Stimulated activated CD8-positive, alpha-beta memory T cell treated with anti-CD3 and anti-CD28 coated beads, Interleukin-15, amount 100 ng/mL, for 1 hour (primary cell): ENCODE results near the gene ADAMTS7.
"Not testable (repeated sequence)": the region's sequence is repeated elsewhere in the genome, so short reads cannot be mapped to it uniquely, and the experiment has no call there.

Experiments used
- DNase-seq: peaks from one replicate; pipeline ENCODE4 v3.0.0-alpha.2; 2020; ENCODE audit warnings: low read depth

The ADAMTS7 gene

DNA sequence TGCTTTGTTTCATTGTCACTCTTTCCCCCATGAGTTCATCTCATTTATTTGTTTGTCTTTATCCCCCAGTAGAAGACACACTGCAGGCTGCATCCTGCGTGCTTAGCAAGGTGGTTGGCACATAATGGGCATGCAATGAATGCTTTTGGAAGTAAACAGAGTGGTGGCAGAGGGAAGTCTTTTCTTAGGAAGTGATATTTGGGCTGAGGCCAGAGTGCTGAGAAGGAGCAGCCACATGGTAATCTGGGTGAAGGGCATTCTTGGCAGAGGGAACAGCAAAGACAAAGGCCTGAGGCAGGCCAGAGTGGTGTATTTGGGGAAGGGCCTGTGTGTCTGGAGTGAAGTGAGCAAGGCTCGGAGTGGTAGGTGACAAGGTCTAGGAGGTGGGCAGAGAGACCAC, 17.7 kb upstream of the ADAMTS7 start:
- no peak for DNase-seq

DNA sequence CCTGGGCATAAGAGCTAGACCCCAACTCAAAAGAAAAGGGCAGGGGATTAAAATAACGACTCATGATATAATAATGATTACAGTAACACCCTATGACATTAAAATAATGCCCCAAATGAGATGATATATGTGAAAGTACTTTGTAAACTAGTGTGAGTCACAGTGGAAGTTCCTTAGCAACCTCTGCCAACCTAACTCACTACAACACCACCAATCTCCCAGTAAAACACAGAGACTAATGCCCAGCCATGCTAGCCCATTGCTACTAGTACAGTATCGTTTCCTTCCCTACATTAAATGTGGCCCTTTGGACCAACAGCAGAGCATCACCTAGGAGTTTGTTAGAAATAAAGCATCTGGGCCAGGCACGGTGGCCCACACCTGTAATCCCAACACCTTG, 11.2 kb upstream of the ADAMTS7 start:
- DNase-seq: no peak

DNA sequence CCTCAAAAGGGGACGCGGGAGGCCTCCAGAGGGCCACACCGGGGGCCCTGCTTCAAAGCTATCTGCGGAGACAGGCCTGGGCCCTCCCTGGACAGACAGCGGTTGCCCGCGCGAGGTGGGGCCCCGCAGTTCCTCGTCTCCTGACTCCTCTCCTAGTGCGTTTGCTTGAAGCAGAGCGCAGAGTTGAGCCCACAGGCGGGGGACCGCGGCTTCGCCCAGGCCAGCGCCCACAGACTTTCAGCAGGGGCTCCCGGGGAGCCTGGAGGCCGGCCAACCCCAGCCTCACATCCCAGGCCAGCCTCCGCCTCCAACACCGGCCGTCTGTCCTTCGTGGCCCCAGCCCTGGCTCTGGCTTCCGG, 540 bp upstream of the ADAMTS7 start:
- no peak for DNase-seq

DNA sequence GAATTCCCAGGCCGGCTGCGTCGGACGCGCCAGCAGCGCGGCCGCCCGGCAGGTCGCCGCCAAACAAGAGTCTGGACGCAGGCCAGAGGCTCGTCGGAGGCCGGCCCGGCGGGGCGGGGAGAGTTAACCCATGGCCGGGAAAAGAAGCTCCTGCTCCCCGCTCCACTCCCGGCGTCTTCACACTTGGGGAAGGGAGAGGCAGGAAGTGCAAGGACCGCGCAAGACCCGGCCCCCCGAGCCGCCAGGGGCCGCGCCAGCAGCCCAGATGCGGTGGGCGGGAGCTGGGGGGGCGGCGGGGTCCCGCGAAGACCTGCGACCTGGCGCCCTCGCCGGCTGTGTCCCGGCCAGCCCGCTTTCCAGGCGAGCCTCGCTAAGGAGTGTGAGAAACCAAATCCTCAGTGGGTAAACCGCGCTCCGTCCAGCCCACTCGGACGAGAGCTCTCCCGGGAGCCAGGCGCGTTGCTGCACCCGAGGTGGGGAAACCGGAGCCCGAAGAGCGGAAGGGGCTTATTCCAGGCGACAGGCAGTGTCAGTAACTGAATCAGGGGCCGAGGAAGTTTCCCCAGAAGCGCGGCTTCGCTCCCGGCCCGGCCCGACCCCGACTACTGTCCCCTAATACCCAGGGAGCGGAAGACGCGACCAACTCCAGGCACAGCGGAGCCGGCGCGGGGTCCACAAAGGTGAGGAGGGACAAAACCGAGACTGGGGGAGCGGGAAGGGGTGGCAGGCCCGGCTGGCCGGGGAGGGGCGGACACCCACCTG, 721 bp downstream of the ADAMTS7 start:
- DNase-seq: no peak

DNA sequence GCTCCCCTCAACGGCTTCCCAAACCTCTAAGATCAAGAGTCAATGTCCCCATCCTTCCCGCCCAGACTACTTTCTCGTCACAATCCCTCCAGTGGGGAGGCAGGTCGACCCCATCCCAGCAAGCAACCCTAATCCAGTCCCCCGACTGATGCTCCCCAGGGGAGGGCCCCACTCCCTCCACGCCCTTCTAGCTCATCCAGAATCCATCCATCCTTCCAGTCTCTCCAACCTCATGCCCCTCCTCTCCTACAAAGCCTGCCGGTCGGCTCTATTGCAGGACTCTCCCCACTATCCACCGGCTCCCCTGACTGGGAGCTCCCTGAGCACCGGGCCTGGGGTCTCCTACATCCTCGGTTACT, 1.3 kb downstream of the ADAMTS7 start:
- no peak for DNase-seq

DNA sequence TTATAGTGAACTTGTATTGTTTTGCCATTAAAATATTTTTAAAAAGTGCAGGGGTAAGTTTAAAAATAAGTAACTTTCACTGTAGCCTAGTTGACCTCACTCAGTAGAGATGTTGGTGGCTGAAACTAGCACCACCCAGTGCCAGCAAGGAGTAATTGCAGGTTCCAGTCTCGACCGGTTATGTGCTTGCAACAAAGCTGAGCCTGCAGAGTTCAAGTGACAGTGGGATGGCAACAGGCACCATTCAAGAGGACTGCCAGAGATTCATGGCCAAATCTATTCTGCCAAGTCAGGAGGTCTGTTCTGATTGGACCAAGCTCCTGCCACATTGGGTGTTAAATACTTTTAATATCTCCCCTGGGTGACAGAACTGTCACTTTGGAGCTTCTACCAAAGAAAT, 2.7 kb downstream of the ADAMTS7 start:
- DNase-seq: no peak

DNA sequence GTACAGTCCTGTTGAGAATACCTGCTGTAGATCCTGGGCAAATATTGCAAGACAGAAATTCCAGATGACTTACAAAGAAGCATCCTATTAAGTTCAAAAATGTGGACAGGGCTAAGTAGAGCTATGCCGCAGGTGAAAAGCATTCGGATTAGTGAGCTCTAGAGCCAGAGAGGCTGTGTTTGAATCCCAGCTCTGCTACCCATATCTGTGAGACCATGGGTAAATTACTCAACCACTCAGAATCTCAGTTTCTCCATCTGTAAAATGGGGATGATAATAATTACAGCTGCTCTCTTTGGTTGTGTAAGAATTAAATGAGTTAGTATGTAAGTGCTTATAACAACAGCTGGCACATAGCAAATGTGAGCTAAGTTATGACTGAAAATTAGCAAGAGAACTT, 3.9 kb downstream of the ADAMTS7 start:
- DNase-seq: no peak

DNA sequence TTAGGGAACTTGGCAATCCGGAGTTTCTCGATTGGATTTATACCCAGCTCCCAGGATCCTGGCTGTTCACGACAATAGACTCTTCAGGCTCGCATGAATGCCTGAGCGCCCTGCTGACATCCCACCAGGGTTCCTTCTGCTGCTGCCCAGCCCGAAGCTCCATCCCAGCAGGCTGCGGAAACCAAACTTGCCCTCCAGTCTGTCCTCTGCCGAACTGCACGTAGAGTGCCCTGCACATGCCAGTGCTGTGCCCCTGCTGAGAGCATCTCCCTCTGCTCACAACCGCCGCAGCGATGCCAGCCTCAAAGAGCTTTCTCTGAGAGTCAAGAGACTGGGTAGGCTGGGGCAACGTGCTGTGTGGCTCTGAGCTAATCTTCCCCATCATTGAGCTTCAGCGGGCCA, 6.9 kb downstream of the ADAMTS7 start:
- DNase-seq: no peak

DNA sequence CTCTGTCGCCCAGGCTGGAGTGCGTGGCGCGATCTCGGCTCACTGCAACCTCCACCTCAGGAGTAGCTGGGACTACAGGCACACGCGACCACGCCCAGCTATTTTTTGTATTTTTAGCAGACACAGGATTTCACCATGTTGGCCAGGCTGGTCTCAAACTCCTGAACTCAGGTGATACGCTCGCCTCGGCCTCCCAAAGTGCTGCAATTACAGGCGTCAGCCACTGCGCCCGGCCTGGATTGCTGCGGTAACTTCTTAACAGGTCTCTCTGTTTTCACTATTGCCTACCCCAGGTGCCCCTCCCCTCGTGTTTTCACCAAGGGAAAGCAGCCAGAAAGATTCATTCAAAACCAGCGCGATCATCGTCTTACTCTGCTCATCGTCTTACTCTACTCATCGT, 10.5 kb downstream of the ADAMTS7 start:
- DNase-seq: no peak

DNA sequence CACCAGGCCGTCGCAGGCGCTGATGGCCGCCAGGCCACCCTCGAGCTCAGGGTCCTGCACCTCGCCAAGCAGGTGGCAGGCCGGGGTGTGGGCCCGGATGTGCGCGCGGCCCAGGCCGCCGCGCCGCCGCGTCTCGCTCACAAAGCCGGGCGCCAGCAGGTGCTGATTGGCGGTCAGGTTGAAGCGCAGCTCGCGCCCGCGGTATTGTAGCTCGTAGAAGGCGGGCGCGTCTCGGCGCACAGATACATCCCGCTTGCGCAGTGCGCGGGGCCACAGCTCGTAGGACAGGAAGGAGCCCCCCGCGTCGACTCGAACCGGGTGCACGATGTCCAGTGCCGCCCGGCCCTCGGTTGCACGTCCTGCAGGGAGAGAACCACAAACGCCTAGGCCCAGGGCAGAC, 11.1 kb downstream of the ADAMTS7 start:
- DNase-seq: no peak

DNA sequence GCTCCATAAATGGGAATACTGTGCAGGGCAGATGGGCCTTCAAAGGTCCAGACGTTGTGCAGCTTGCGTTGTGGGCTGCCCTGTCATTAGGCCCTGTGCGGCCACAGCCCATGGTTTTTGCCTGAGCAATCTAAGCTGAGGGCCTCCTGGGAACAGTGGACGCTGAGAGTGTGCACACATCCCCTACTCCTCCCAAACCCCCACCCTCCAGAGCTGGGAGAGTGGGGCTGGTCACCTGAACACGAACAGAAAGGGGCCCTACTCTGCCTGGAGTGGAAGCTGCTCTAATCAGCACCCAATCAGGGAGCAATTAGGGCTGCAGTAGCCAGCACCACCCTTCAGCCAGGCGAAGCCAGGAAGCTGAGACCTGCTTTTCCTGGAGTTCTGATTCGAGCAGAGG, 12.2 kb downstream of the ADAMTS7 start:
- DNase-seq: not testable (repeated sequence)

DNA sequence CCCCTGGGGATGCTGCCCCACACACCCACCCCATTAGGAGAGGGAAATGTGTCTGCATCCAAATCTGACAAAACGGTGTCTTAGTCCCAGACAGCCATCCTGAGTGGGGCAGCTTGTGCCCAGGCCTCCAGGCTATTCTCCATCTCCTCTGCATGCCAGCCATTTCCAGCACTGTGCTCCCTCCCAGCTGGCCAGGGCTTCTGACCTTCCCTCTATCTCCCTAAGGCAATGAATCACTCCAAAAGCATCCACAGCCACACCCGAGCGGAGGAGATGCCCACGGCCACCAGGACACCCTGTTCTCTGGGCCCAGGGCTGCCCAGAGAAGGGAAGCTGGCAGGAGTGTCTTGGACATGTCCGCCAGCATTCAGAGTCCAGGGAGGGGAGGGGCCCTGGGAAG, 12.9 kb downstream of the ADAMTS7 start:
- DNase-seq: not testable (repeated sequence)

DNA sequence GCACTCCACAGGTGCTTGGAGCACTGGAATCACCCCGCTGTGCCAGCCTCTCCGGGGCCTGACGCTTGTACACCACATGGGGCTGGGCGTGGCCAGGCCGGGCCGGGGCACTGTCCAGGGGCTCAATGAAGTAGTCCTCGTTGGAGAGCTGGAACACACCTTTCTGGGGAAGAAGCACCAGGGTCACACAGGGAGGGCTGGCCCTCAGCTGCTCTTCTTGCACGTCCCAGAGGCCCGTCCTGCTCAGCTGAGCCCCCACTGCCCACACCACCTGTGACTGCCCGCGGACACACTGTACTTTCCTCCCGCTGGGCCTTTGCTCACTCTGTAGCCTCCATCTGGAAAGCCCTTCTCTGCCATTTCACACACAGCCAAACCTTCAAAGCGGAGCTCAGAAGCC, 13.3 kb downstream of the ADAMTS7 start:
- no peak for DNase-seq

DNA sequence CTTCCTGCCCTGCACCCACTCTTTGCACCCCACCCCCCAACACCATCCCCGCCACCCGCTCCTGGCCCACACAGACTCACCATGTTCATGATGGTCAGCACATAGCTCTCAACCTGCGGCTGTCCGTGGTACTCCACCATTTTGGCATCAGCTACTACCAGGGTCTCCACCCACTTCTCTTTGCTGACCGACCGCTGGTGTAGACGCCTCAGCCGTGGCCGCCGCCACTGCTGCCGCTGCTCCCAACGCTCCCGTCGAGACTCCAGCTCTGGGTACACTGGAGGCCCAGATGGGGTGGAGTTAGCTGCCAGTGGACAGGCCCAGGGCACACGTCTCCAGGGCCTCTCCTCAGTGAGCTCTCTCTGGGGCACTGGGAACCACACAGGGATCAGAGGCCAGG, 14.8 kb downstream of the ADAMTS7 start:
- DNase-seq: no peak

DNA sequence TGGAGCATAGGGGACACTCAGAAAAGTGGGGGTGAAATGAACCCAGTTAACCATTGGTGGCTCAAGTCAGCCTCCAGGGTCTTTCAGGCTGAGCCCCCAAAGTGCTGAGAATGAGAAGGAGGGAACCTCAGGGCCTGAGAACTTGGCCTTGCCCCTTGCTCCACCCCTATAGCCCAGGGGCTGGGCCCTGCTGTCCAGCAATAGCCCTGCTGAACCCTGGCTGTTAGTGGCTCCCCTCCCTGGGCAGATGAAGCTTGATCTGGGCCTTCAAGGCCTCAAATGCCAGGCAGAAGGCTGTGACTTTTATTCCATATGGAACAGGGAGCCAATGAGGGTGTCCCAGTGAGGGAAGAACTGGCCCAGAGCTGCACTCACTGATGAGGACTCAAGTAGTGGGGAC, 16.2 kb downstream of the ADAMTS7 start:
- DNase-seq: no peak

DNA sequence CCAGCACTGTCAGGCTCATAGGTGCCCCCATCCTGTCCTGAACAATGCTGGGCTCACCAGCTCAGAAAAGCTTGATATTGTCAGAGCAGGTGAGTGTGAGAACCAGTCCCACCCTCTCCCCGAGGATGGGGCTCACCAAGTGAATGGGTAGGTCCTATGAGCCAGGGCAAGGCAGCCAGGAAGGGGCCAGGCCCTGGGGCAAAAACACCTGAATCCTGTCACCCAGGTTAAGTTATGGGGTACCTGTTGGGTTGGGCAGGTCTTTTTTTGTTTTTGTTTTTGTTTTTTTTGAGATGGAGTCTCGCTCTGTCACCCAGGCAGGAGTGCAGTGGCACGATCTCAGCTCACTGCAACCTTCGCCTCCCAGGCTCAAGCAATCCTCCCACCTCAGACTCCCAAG, 16.8 kb downstream of the ADAMTS7 start:
- not testable (repeated sequence) for DNase-seq

DNA sequence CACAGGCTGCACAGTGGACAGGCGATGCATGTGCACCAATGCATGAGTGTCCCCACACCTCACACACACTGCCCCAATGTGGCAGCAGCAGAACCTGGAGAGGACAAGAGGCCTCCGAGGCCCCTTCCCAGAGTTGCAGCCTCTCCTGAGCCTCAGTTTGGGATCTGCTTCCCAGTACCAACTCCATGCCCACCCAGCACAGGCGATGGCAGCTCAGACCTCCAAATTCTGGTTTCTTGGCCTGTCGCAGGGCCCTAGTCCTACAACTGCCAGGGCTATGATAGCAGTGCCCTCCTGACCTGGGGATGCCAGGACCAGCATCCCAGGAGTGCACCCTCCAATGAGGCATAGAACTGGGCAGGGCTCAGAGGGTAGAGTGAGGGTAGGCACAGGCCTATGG, 19.9 kb downstream of the ADAMTS7 start:
- DNase-seq: no peak

DNA sequence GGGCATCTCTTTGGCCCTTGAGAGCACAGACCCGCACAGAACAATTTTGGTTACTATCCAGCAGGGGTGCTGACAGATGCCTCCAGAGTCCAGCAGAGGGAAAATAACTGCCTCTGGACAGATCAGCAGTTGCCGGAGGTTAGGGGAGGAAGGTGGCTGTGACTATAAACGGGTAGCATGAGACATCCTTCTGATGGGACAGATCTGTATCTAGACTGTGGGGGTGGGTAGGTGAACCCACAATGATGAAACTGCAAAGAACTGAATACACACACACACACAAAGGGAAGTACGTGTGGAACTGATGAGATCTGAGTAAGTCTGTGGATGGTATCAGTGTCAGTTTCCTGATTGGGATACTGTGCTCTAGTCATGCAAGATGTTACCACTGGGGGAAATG, 21.2 kb downstream of the ADAMTS7 start:
- no peak for DNase-seq

DNA sequence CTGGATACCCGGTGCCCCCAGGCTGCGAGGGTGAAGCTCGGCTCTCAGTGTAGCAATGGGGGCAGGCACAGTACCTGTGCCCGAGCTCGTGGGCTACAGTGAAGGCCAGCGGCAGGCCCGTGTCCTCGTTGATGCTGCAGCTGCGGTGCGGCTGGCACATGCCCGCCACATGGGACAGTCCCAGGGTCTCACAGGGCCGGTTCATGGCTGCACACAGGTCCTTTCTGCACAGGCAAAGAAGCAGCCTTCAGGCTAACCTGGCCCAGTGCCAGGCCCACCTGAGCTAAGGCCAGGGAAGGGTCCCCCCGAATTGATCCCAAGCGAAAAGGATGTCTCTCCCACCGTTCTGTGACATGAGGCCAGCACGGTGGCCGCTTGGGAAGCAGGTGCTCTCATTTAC, 21.6 kb downstream of the ADAMTS7 start:
- DNase-seq: no peak

DNA sequence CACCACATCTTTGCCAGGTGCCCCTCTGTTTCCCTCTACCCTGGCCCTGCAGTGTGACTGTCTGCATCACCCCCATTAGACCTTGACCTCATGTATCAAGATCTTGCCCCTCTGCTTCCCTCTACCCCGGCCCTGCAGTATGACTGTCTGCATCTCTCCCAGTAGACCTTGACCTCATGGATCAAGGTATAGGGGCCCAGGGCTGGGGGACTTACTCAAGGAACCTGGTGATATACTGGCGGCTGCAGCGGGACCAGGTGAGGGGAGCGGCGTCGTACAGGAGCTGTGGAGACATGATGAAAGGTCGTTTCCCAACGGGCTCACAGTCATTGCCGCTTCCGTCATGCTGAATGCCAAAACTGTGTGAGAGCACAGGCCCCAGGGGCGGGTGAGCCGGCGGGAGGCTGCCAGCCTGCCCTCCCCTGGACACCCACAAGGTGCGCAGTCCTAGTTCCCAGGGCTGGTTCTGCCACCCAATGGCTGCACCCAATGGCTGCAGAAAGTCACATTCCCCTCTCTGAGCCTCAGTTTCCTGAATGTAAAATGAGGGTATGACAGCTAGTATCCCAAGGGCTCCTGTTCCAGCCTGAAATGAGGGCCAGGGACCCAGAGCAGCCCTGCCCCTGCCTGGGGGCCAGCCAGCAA, 23.1 kb downstream of the ADAMTS7 start:
- no peak for DNase-seq

DNA sequence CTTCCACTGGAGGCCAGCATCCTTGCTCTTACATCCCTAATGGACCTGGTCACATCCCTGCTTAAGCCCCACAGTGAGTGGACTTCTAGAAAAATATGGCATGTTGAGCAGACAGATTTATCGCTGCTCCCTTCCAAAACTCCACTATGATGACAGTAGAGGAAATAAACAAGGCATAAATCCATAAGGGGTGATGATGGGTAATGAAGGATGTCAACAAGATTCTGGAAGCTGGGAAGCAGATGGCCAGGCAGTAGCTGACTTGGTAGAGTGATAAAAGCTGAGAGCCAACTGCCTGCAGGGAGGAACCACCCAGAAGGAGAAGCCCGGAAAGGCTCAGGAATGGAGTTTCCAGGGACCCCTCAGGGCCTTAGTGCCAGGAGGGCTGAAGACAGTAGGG, 28.9 kb downstream of the ADAMTS7 start:
- not testable (repeated sequence) for DNase-seq

DNA sequence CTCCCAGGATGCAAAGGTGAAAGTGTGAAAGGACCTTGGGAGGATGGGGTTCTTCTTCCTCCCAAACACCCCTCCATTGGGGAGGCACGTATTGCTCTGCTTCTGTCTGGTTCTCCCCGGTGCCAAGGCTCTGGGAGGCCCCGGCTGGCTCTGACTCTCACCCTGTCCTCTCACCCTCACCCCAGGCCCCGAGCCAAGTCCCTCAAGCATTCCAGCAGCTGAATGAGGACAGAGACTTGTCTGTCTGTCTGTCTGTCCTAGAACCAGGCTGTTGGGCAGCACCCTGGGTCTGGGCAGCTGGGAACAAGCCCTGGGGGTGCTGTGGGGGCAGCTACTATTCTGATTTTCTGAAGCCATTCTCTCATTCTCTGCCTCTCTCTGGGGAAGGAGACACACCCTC, 29.9 kb downstream of the ADAMTS7 start:
- DNase-seq: not testable (repeated sequence)

DNA sequence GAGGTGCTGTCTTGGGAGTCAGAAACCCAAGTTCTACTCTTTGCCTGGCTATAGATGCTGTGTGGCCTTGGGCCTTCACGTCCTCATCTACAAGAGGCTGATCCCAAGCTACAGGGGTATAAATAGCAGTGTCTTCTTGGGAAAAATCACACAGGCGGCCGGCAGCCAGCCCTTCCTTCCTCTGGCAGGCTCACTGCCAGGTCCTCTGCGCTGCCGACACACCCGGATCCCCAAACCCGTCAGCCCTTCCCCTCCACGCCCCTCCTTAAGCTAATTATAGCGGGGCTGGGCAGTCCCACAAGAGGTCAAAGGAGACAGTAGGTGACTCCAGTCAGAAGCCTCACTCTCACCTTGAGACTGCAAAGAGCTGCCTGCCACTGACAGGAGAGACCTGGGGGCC, 31.3 kb downstream of the ADAMTS7 start:
- DNase-seq: not testable (repeated sequence)

DNA sequence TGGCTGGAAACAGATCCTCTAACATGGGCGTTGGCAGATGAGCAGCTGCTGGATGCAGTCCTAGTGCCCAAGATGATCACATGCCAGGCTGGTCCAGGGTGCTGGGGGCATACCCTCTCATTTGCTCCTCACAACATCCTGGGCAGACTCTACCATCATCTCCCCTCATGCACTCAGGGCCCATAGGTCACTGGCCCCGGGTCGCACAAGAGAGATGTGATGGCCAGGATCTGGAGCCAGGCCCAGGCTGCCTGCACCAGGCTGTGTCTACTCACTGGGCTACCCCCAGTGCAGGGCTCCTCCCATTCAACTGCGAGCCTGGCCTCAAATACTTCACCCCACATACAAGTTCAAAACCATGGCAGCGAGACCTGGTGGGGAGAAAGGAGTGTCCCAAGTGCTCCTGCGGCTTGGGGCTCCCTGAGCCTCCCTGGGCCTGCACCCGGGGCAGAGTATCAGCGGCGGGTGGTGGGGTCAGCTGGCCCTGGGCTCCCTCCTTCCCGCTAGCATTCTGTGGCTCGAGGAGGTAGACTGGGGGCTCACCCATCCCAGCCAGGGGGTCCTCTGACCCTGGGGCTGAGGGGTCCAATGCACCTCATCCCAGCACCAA, 32.0 kb downstream of the ADAMTS7 start:
- not testable (repeated sequence) for DNase-seq
